Stimulated activated naive CD8-positive, alpha-beta T cell treated with anti-CD3 and anti-CD28 coated beads, Interleukin-15, Interleukin-2, amounts not matched to agents 100 U/mL and 50 U/mL, for 24 hours (primary cell): ENCODE data around the gene PIGH.
"Not testable (repeated sequence)": the region's sequence is repeated elsewhere in the genome, so short reads cannot be mapped to it uniquely, and the experiment has no call there.

Experiments
- ATAC-seq: fragments of 150-1000 bp; cut with Tn5 transposase; one replicate; pipeline ENCODE4 v1.10.0; 2021
- DNase-seq: peaks from one replicate; pipeline ENCODE4 v3.0.0; 2021

Gene PIGH

DNA sequence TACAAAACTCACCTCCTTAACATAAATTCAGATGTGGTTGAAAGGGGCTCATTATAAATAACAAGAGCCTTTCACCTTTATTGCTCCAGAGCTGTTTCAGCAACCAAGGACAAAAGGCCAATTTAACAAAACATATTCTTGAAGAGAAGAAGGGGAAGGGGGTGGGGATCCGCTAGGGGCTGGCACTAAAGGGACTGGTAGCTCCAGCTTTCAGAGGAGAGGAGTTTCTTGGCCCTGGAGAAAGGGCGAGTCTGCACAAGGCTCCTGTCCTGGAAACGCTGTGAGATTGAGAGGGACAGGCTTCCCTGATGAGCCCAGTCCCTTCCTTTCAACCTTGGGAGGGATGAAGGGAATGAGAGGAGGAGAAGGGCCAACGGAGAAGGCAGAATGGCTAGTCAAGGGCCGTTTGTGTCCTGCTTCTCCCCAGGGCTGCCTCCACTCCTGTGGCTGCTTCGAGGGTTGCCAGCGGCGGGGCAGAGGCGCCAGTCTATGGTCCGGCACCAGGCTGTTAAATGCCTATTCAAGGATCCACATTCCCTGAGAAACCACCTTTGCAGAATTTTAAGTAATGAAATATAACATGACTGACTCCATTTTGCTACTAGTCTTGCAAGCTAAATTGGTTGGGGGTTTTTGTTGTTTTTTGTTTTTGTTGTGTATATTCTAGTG, 9.7 kb upstream of the PIGH start:
- ATAC-seq = no peak
- no peak for DNase-seq

DNA sequence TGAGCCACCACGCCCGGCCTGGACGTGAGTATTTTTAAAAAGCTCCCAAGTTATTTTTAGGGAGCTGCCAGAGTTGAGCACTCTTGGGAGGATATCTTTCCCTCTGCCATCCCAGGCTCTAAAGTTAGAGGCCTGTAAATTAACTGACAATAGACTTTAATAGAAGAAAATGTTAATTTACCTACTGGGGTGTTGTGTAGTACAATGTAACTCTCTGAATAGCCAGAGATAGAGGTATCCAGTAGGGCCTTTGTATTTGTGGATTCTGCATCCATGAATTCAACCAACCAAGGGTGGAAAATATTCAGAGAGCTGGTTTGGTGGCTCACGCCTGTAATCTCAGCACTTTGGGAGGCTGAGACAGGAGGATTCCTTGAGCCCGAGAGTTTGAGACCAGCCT, 7.6 kb upstream of the PIGH start:
- ATAC-seq (no peak), DNase-seq (no peak)

DNA sequence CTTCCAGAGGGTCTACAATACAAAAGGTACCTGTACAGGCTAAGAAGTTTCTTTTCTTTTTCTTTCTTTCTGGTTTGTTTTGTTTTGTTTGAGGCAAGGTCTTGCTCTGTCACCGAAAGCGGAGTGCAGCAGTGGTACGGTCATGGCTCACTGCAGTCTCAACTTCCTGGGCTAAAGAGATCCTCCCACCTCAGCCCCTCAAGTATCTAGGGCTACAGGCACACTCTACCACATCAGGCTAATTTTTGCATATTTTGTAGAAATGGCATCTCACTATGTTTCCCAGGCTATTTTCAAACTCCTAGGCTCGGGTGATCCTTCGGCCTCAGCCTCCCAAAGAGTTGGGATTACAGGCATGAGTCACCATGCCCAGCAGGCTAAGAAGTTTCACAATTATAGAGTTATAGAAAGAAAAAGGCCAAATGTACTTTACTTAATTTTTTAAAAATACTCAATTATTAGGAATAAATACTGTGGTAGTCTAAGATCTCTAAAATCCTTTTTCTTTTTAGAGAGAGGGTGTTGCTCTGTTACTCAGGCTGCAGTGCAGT, 3.0 kb upstream of the PIGH start:
- no peak for ATAC-seq
- no peak for DNase-seq

DNA sequence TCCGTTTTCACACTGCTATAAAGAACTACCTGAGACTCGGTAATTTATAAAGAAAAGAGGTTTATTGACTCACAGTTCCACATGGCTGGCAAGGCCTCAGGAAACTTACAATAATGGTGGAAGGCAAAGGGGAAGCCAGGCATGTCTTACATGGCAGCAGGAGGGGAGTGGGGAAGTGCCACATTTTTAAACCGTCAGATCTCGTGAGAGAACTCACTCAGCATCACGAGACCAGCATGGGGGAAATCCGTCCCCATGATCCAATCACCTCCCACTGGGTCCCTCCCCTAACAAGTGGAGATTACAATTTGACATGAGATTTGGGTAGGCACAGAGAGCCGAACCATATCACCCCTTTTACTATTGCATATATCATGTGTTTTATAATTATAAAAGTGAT, 2.0 kb upstream of the PIGH start:
- DNase-seq = no peak
- ATAC-seq = no peak

DNA sequence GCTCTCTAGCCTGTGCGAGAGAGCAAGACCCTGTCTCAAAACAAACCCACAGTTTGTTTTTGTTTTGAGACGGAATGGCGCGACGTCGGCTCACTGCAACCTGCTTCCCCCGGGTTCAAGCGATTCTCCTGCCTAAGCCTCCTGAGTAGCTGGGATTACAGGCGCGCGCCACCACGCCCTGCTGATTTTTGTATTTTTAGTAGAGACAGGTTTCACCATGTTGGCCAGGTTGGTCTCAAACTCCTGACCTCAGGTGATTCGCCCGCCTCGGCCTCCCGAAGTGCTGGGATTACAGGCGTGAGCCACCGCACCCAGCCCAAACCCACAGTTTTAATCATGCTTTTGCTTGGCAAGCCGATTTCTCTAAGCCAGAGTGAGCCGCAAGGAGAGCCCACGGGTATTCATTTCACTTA, 500 bp upstream of the PIGH start:
- not testable (repeated sequence) for DNase-seq
- ATAC-seq = peak; percentile 2

DNA sequence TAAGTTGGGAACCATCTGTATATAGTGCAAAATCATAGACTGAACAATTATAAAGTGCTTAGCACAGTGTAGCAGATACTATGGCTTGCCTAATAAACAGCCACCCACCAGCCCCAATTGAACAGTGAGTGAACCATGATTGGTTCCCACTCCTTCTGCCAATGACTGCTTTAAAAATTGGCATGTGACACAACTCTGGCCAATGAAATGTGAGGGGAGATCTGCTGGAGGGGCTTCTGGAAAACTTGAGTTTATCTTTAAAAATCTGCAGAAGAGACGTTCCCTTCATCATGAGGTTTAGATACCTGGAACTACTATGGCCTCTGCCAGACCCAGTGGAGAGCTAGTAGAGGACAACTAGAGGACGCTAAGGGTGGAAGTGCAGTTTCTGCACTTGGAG, 4.7 kb downstream of the PIGH start:
- DNase-seq (no peak), ATAC-seq (no peak)

DNA sequence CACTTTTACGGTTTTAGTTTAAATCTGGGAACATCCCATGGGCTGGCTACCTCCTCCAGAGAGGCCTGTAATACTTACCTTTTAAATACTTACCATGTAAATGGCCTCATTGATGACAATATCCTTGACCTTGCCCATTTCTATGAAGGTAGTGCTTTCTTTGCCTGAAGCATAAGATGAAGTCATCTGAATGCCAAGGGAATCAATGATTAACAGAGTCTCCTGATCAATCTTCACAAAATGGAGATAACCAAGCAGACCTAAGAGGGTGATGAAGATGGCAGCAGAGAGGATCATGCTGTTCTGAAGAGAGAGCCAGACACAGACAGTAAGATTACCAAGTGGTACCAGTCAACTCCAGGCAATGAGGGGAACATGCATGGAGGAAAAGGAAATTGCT, 6.4 kb downstream of the PIGH start:
- not testable (repeated sequence) for ATAC-seq, DNase-seq

DNA sequence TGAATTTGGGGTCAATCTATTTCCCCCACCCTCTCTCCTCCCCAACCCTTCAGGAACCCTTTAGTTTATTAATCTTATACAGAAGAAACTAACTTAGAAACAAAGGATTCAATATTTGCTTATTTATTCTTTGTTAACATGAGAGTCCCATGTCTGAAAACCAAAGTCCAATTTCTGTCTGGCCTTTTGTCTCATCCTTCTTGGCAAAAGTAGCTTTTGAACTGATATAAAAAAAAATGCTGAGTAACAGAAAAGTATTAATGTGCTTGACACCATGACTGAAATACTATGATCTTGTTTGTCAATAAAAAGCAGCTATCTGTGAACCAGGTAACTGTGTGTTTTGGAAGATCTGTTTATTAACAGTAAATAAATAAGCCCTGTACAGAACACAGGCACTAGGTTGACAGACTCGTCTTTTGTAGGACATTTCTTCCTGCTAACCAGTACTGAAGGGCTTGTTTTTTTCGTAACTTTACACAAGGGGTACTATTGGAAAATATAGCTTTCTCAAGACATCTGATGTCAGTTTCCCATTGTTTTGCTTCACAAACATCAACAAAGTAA, 10.8 kb downstream of the PIGH start:
- no peak for ATAC-seq

DNA sequence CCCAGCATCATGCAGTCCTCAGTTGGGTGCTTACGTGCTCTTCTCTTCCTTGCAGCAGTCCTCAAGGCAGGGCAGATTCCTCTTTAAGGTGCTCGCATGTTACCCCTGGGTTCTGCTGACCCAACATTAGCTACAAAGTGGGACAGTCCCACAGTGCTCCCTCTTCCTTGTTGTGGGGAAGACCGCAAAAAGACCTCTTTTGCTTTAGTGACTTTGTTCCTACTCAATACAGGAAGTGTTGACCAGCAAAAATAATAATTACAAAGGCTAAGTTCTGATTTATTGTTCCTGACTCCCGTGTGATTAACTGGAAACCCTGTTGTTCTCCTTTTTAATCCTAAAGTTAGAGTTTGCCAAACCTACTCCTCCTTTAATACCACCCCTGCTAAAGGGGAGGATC, 13.7 kb downstream of the PIGH start:
- no peak for ATAC-seq
- DNase-seq = no peak

More for the DNA sequence above, 10.8 kb downstream of the PIGH start:
- no peak for DNase-seq

DNA sequence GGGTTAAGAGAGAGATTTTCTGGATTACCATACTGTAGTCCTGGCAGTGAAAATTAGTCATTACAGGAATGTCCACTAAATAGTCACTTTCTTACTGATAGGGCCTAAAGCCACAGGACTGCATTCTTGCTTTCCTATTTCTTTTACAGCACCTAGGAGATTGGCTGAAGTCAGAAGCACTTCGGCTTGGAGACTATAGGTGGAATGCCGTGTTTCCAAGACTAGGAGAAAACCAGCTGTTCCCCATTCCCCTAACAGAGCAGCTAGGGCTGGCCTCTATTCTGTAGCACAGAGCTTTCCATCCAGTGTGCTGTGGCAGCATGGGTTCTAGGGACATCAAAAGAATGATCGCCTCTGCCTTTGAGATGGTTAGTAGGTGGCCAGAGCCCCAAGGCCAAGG, 15.1 kb downstream of the PIGH start:
- ATAC-seq (no peak), DNase-seq (no peak)

DNA sequence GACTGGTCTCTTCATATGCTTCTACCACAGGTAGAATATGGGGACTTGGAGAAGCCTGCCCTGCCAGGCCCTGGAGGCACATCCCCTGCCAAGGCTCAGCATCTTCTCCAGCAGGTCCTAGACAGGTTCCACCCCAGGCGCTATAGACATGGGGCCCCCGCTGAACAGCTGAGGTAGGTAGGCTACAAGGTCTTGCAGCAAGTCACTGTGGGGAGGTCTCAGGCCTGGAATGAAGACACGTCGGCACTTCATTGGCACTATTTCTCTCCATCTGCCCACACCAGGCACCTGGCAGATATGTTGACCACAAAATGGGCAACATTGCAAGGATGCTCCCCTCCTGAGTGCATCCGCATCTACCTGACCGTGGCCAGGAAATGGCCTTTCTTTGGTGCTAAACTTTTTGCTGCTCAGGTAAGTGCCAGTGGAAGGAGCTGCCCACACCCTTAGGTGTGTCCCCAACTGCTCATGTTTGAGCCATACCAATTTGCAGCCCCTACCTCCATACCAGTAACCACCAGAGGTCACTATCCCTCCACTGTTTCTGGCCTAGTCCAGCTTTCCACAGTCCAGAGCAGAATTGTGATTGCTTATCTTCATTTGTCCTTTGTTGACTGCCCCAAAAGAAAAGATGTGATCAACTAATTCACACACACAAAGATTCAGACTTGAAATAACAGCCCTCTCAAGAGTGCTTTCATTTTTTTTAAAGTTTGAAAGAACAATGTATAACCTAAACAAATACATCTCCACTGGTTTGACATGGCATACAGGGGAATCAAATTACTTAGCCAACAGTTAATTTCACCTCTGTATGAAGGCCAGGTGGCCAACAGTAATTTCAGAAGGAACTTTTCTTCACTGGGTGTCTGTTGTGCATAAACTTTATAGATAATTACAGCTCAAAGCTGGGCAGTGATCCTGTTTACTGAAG, 16.1 kb downstream of the PIGH start:
- no peak for DNase-seq
- peak; percentile 72 for ATAC-seq

DNA sequence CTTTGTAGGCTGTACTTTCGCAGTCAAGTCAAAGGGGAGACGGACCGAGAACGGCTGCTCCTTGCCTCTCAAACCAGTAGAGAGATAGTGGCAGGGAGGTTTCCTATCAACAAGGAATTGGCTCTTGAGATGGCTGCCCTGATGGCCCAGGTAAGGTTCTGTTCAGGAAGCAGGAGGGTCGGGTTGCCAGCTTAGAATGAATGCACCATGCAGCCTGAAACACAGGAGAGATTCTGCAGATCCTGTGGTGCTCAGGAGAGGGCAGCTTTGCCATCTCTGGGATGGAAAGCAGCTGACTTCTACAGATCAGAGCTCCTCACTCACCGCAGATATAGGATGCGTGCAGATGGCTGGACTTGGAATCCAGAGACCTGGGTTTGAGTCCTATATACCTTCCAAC, 18.0 kb downstream of the PIGH start:
- DNase-seq (no peak), ATAC-seq (no peak)

DNA sequence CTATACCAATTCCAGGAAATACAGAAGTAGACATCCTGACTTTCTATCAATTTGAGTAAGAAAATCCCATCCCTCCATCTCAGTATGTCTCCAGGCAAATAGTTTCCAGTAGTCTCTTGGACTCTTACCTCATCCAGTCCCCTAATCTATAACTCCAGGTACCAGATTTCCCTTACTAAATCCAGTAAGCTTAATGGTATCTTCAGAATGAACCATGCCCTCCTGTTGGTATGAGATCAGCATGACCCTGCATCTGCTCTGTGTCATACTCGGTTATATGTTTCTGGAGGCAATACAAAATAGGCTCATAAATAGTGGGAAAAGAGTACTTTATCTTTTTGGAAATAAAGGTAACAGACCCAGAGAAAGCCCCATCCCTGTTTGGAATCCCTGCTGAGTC, 18.4 kb downstream of the PIGH start:
- no peak for ATAC-seq
- no peak for DNase-seq

DNA sequence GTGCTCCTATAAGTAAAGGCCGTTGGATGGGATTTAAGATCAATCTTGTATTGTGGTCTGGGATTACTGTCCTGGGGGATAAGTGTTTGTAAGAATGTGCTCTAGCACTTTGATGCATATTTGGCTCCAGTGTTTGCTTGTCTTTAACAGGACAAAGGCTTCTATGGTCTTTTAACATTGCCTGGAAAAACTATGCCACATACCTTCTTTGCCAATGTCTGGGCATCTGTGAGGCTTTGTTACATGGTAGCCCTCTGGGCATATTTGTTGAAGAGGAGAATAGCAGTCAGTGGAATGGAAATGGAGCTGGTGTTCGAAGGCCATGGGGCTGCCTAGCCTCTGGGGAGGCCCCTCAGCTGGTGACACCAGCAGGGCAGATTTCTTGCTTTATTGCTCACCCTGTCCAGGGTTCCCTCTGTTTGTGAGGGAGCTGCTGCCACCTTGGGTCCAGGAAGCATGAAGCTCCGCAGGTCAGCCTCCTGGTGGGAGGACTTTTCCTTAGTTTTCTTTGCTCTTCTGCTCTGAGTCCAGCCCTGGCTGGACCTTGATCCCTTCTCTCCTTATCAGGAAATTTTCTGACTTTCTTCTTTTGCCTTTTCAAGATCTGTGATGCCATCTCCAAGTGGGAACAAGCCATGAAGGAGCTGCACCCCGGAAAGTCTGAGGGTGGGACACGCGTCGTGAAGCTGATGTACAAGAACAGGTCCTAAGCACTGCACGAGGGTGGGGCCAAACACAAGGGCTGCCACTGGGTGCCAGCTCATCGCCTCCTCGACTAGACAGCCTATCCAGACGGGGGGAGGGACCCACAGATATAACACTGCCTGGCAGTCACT, 19.5 kb downstream of the PIGH start:
- no peak for ATAC-seq
- DNase-seq = no peak

DNA sequence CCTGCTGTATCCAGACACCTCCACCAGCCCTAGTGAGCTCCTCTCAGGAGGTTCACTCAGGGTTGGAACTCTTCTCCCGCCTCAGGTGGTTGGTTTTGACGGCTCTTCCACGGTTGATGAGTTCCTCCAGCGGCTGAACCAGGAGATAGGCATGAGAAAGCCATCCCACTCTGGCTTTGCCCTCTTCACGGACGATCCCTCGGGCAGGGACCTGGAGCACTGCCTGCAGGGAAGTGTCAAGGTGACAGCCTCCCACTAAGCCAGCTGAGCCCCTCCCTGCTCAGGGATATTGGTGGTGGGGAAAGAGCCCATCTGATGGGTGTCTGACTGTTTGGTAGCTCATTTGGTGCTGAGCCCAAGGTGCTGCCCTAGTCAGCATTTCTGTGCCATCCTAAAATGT, 20.4 kb downstream of the PIGH start:
- no peak for ATAC-seq
- no peak for DNase-seq

DNA sequence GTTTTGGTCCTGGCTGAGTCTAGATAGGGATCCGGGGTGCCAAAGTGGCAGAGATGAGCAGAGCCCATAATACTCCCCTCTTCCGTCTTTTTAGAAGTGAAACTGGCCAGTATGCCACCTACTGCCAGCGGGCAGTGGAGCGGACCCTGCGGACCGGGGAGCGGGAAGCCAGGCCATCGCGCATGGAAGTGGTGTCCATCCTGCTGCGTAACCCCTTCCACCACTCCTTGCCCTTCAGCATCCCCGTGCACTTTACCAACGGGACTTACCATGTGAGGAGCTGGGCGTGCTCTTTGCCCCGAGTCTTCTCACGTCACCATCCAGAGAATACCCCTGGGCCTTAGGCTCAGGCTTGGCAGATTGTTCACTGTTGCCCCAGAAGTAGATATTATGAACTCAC, 21.0 kb downstream of the PIGH start:
- DNase-seq = no peak

DNA sequence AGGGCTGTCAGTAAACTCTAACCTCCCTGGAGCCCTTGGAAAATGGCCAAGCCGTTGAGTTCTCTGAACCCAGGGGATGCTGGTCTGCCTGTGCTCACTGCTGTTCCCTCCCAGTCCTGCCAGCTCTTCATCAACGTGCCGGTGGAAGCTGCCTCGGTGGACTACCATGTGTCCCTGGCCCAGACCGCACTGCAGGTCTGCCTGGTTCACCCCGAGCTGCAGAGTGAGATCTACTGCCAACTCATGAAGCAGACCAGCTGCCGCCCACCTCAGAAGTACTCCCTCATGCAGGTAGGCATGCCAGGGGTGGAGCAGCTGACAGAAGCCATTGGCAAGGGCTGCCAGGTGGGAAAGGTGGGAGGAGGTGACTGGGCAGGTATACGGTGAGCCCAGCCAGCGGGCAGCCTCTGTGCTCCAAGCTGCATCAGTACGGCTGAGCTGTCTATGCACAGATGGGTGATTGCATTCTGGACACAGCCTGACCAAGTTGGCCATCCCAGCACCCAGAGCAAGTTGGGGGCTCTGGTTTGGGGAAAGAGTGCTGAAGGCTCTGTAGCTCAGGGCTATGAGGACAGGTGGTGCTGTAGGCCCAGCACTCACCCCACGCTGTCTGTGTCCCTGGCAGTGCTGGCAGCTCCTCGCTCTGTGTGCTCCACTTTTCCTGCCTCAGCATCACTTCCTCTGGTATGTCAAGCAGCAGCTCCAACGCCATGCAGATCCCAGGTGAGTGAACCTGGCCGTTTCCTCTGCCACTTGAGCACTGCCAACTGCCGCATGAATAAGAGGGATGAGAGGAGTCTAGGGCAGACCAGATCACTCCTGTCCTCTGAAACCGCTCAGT, 21.9 kb downstream of the PIGH start:
- DNase-seq (no peak), ATAC-seq (no peak)

More for the DNA sequence above, 21.0 kb downstream of the PIGH start:
- ATAC-seq = no peak

DNA sequence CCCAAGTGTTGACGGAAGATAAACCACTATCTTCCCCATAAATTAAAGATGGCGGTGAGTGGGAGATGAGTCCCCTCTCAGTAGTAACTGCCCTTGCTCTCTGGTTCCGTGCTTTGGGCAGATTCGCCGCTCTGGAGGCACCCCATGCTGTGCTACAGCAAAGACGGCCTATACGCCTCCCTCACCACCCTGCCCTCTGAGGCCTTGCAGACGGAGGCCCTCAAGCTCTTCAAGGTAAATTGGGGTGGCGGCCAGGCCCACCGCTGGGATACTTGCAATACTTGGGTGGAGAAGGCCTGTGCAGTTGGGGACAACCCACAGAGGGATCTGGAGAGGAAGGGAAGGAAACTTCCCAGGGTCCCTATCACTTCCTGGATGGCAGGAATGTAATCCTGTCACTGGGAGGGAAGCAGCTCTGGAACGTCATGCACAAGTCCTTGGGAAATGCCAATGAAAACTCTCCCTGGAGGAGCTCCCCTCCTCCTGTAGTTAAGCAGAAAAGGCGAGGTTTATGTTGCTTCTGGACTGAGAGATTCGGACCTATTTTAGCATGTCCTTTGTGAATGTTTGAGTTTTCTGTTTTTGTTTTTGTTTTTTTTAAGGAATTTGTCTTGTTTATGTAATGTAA, 22.8 kb downstream of the PIGH start:
- ATAC-seq = no peak
- DNase-seq = no peak

DNA sequence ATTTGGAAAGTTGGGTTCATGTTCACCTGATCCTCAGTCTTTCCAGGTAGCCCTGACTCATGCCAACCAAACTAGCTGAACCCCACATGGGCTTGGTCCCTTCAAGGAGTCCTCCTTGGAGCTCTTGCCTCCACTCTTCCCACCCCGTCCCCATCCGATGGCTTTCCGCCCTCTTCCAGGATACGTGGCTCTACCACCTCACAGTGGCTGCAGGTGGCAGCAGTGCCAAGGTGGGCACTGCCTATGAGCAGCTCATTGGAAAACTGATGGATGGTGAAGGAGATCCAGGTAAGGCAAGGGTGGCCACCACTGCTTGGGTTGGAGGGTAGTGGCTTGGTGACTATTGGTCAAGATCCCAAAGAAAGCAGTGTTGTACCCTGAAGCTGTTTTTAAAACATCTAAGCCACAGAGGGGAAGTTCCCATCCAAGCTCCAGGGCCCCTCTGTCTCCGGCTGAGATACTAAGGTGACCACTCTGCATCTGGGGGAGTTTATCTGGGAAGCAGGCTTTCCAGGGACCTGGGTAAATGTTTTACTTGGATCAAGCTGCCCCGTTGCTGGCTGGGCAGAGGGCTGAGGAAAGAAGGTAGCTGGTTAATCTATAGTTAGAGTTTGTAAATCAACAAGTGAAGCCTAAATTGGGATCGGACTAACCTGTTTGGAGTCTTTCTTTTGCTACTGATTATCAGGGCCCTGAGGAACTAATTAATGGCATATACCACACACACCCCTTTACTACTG, 23.7 kb downstream of the PIGH start:
- DNase-seq (no peak), ATAC-seq (no peak)

DNA sequence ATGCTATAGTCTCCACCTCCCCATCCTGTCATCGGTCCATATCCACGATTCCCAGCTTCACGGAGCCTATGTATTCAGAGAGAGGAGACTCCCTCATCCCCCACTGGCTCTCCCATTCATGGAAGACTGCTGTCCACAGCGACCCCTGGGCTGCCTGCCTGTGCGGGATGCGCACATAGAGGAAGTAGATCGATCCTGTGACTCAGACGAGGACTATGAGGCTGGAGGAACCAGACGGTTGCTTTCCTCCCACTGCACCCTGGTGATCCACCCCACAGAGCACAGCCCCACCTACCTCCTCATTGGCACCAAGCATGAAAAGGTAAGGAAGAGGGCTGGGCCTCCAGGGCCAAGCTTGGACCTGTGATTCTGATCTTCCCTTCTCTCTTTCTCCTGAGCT, 24.4 kb downstream of the PIGH start:
- DNase-seq (no peak), ATAC-seq (no peak)
